ENCODE measurements around the gene AATK.

- TF ChIP-seq CTCF (optimal IDR thresholded peaks at IDR 0.05 in 1 of 3, IDR thresholded peaks at IDR 0.05 in 1 of 3, conservative IDR thresholded peaks at IDR 0.05 in 1 of 3; ENCODE audit: extremely low read depth in 1 of 3, insufficient read depth in 2 of 3, low read length in 3 of 3) (no peak), EZH2 (IDR thresholded peaks at IDR 0.05; ENCODE audit: low read length) (no peak)
Measured at GRCh38 chr17:81138500-81138899, 27.5 kb downstream of the AATK start.

All from keratinocyte (primary cell).